Muscle of arm (tissue), 12 donors: ENCODE measurements around the gene PI4K2A. TPM values are rescaled to one million over a fixed set of nuclear protein-coding genes. Genes with fewer than 3 reads are reported as not detected.
"Not testable (repeated sequence)": the region's sequence is repeated elsewhere in the genome, so short reads cannot be mapped to it uniquely, and the experiment has no call there.

Source experiments
- DNase-seq: peaks from one replicate; pipeline ENCODE4 v3.0.0-alpha.2; 2013
- polyA plus RNA-seq, 12 donors: library from polyadenylated mRNA; unstranded; fragments of 120-200 nt; gene quantifications; one replicate each; pipeline ENCODE4 v1.2.1, GENCODE V29; 2013; ENCODE audit not compliant: insufficient read length in 12 of 12

Gene PI4K2A
- polyA plus RNA-seq, 12 donors: 7.8 to 11.6 (median 9.7) TPM; not detected in 1

- no peak for DNase-seq
These were observed 12.2 kb upstream of the PI4K2A start for GRCh38 chr10:97628228-97628627.

DNA sequence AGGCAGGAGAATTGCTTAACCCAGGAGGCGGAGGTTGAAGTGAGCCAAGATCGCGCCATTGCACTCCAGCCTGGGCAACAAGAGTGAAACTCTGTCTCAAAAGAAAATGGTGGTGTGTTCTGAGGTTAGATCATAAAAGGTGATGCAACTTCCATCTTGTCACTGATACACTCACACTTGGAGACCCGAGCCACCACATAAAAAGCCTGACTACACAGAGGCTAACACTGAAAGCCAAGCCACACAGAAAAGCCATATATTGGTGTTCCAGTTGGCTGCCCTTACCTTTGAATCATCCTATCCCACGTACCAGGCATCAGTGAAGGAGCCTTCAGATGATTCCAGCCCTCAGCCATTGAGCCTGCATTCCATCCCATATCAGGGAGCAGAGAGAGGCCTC is 11.2 kb upstream of the PI4K2A start:
- DNase-seq: no peak

GRCh38 chr10:97631098-97631497 is 9.4 kb upstream of the PI4K2A start:
- DNase-seq: no peak

DNA sequence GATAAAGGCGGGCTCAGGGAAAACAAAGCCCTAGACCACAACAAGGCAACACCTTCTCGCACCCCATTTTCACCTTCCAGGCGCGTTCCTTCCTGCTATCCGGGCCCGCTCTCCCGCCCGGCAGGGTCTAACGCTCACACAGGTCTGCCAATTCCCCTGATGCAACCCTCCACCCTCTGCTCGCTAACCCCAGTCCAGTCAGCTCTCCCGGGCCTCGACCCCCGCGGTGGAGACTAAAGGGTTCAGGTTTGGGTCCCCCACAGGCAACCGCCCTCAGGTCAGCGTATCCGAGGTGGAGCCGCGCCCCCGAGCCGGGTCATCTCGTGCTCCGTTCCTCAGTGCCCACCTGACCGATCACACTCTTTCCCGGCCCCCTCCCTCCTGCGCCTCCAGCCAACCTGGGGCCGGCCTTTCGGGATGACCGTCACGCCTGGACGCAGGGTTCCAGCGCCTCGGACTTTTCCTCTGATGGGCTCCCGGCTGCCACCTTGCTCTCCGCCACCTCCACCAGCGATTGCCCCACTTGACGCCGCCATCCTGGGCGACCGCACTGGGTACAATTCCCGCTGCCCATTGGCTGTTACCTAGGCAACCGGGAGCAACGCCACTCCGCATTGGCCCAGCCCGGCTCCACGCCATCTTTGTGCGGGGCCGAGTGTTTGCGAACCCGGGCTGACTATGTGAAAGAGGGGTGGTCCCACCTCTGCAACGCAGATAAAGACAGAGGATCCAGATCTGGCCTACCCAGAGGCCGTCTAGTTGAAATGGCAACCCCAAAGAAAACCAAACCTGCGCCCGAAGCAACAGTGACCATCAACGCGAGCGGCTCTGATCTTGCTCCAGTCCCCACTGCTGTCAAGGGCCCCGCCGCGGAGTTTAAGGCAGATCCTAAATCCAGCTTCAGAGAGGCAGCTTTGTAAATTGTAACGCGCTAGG is 7.3 kb upstream of the PI4K2A start, which contains the start of gene MORN4:
MORN4 (minus strand) TSS at position 552 of the 936 bp plus-strand sequence. CDS start 13,847 bp downstream, outside the sequence.
- peak; percentile 93 for DNase-seq

GRCh38 chr10:97633921-97634320 is 6.5 kb upstream of the PI4K2A start:
- no peak for DNase-seq

DNA sequence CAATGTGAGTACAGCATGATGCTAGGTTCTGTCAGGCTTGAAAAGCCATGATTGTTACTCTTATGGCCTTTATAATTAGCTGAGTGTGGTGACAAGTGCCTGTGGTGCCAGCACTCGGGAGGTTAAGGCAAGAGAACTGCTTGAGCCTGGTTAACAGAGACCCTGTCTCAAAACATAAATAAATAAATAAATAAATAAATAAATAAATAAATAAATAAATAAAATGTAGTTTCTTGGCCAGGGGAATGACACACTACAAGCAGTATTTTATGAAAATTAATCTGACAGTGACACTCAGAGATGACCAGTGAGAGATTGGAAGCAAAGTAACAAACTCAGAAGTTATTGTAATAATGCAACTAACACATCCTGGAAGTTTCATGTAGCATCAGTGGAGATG is 4.9 kb upstream of the PI4K2A start:
- DNase-seq: no peak

GRCh38 chr10:97639090-97639489 is 1.4 kb upstream of the PI4K2A start:
- DNase-seq: not testable (repeated sequence)

DNA sequence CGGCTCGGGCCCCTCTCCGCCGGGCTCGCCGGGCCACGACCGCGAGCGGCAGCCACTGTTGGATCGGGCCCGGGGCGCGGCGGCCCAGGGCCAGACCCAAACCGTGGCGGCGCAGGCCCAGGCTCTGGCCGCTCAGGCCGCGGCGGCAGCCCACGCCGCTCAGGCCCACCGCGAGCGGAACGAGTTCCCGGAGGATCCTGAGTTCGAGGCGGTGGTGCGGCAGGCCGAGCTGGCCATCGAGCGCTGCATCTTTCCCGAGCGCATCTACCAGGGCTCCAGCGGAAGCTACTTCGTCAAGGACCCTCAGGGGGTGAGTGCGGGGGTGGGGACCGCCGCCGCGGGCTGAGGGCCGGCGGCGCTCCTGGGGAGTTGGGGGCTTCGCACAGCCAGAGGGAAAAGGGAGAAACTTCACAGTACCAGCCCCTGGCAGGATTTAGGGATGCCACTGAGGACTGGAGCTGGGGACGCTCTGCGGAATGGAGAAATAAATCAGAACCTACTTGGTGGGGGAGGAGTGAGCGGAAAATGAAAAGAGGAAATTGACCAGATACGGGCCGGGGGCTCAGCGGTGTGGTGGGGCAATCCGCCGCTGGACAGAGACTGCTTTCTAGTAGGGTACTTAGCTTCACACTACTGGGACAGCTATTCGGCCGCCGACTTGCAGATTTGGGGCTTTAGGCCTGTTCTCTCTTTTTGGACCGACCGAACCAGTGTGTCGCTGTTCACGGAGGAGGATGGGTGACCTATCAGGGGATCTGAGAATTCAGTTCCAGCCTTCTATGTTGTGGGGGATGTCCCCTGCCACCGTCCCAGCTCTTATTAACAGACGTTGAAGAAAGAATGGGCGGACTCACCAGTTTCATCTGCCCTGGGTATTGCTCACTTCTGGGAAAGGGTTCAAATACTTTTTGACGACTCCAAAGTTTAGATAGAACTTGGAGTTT is 669 bp downstream of the PI4K2A start:
- DNase-seq: no peak

DNA sequence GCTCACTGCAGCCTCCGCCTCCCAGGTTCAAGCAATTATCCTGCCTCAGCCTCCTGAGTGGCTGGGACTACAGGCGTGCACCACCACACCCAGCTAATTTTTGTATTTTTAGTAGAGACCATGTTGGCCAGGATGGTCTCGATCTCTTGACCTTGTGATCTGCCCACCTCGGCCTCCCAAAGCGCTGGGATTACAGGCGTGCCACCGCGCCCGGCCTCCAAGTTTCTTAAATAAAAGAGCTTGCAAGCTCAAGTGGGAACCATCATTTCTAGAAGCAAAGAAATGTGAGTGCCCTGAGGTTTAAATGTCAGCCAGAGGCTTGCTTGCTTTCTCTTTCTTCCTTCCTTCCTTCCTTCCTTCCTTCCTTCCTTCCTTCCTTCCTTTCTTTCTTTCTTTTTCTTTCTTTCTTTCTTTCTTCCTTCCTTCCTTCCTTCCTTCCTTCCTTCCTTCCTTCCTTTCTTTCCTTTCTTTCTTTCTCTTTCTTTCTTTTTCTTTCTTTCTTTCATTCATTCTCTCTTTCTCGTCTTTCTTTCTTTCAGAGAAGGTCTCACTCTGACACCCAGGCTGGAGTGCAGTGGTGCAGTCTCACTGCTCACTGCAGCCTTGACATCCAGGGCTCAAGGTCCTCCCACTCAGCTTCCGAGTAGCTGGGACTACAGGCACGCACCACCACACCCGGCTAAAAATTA is 2.1 kb downstream of the PI4K2A start:
- not testable (repeated sequence) for DNase-seq

DNA sequence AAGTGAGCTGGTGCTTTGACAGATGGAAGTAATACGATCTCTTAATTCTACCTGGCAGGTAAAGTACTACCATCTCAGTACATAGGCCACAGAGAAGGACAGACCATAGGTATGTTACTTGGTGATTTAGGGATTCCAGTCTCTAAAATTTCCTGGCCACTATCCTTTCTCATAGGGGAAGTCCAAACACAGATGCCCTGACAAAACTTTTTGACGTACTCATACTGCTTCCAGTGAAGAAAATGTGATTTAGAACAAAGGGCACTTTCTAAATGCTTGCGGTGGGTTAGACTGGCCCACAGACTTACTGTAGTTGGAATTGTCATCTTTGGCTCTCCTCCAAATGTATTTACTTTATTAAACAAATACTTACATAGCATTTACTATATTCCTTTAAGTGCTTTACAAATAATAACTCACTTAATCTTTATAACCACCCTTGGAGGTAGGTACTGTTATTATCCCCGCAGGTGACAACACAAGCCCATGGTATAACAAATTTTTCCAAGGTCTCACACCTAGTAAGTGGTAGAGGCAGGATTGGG is 3.0 kb downstream of the PI4K2A start:
- DNase-seq: no peak

GRCh38 chr10:97644936-97645335 is 4.5 kb downstream of the PI4K2A start:
- no peak for DNase-seq

- DNase-seq: no peak
These were observed 7.1 kb downstream of the PI4K2A start for GRCh38 chr10:97647556-97647955.

DNA sequence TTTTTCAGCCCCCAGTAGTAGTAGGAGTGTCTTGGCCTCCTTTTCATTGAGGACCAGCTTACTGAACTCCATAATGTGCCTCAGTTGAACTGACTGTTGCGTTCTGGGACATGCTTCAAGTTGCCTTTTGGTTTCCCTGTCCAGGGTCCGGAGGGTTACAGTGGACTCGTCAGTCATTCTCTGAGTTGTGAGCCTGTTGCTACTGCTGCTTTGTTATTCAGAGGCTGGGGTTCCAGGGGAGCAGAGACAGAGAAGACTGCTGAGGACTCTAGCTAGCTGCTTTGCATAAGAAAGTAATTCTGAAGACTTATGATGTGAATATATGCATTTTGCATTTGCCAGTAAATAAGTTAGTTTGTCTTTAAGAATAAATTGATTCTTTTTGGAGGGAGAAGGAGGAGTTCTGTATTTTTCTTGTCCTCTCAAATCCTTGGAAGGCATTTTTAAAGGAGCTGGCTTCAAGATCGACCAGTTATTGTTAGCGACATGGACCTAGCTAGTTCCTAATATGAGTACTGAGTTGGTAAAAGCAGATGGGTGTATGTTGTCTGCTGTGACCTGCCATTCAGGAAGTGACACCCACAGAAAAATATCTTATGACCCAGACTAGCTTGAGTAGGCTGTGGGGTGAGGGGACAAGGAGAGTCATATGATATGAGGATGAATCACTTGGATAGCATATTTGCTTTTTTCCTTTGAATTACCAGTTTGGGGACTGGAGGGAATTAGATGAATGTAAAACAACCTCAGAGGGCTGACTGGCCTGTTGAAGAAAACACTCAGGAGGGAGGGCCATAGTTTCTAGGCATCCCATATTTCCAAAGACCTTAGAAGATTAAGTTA is 8.3 kb downstream of the PI4K2A start:
- no peak for DNase-seq

DNA sequence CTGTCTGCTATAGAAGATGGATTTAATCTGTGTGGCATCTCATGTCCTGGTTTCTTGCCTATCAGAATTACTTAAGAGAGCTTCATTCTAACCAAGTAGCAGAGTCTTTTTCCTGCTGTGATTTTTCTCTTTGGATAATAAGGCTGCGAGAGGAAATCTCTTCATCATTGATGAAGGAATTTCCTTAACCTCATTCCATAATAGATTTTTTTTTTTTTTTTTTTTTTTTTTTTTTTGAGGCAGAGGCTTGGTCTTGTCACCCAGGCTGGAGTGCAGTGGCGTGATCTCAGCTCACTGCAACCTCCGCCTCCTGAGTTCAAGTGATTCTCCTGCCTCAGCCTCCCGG is 8.9 kb downstream of the PI4K2A start:
- not testable (repeated sequence) for DNase-seq

GRCh38 chr10:97650726-97651125 is 10.3 kb downstream of the PI4K2A start:
- no peak for DNase-seq

DNA sequence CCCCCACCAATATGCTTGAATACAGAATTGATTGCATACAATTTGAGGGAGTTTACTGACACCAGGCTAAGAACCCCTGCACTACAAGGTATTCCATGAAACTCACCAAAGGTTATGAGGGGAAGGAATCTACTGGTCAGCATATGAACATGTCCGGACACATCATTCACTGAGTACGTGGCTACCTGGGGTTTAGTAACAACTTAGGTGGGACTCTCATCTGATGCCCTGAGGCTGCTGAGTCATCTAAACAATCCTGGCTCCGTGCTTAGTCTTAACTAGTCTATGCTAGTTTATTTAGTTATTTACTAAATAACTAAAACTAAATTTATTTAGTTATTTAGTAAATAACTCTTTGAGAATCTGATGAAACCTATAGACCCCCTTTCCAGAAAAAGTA is 11.3 kb downstream of the PI4K2A start:
- no peak for DNase-seq

- no peak for DNase-seq
These were observed 16.3 kb downstream of the PI4K2A start for GRCh38 chr10:97656777-97657176.

DNA sequence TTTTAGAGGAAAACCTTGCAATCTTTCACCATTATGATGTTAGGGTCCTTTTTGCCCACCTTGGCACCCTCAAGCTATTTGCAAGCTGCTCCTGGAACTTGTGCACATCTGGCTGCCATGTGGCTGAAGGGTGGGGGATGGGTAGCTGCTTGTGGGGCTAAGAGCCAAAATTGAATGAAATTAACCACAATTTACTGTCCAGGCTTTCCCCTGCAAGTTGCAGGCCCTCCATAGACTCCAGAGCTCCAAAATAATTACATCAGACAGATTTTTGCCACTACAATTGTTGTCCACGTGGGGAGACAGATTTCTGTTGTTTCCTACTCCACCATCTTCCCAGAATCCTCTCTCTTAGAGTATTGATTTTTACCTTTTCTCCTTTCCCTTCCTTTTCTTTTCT is 19.1 kb downstream of the PI4K2A start:
- DNase-seq: no peak

GRCh38 chr10:97664282-97664850 is 23.9 kb downstream of the PI4K2A start:
- DNase-seq: no peak

- DNase-seq: no peak
These were observed 26.5 kb downstream of the PI4K2A start for GRCh38 chr10:97666992-97667391.
